ENCODE data around the gene LAMA2. TPM values are rescaled to one million over a fixed set of nuclear protein-coding genes. Genes with fewer than 3 reads are reported as not detected.
A peak's percentile ranks its signal among the peaks of the same experiment; 100 is the strongest.

LAMA2 gene
- total and polyA plus RNA-seq, 8 donors = 3.4 to 110 (median 31.6) TPM

DNA sequence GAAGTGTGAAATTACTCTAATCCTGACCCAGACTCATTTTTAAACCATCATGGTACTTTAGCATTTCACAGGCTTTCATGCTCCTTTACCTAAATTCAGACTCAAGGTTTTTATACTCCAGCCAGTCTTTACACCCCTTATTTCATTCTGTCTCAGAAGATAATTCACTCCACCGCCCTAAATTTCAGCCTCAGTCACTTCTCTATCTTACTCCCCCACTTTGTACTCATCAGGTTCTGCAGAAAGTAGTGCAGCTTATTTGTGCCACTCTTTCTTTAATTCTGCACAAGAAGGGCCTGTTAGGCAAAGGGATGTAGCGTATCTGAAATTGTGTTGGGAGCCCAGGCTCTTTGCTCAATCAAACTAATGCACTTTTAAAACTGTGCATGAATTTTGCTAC lies 621.5 kb downstream of the LAMA2 start:
- Histone ChIP-seq H3K27me3 (no peaks in the 10 kb centered on the region), H3K36me3 (peaks cover 0 to 36% (median 25%) of the 10 kb centered on the region in 4 donors), H3K9me3 (no peaks in the 10 kb centered on the region), H3K4me3 (no peak overlapping the region), H3K4me1 (peaks cover 0 to 23% (median 2%) of the 10 kb centered on the region in 4 donors), H3K27ac (no peak overlapping the region)
- DNase-seq = no peak
- intact Hi-C loops (cut with DNase I; ENCODE audit: low total_unique reads) = loop anchor here (10.0 kb wide), 1 partner anchor 80 kb away; no protein-coding TSS in a partner anchor
- whole genome bisulfite sequencing, 5 donors = 90 to 95% (median 91%) methylated on average over 2 of the region's 2 CpGs
- TF ChIP-seq POLR2A (IDR thresholded peaks at IDR 0.05) (no peak), EP300 (IDR thresholded peaks at IDR 0.05) (no peak), POLR2AphosphoS5 (IDR thresholded peaks at IDR 0.05) (no peak)
- TF ChIP-seq, protein P1, sequence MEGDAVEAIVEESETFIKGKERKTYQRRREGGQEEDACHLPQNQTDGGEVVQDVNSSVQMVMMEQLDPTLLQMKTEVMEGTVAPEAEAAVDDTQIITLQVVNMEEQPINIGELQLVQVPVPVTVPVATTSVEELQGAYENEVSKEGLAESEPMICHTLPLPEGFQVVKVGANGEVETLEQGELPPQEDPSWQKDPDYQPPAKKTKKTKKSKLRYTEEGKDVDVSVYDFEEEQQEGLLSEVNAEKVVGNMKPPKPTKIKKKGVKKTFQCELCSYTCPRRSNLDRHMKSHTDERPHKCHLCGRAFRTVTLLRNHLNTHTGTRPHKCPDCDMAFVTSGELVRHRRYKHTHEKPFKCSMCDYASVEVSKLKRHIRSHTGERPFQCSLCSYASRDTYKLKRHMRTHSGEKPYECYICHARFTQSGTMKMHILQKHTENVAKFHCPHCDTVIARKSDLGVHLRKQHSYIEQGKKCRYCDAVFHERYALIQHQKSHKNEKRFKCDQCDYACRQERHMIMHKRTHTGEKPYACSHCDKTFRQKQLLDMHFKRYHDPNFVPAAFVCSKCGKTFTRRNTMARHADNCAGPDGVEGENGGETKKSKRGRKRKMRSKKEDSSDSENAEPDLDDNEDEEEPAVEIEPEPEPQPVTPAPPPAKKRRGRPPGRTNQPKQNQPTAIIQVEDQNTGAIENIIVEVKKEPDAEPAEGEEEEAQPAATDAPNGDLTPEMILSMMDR (IDR thresholded peaks at IDR 0.05) = no peak

DNA sequence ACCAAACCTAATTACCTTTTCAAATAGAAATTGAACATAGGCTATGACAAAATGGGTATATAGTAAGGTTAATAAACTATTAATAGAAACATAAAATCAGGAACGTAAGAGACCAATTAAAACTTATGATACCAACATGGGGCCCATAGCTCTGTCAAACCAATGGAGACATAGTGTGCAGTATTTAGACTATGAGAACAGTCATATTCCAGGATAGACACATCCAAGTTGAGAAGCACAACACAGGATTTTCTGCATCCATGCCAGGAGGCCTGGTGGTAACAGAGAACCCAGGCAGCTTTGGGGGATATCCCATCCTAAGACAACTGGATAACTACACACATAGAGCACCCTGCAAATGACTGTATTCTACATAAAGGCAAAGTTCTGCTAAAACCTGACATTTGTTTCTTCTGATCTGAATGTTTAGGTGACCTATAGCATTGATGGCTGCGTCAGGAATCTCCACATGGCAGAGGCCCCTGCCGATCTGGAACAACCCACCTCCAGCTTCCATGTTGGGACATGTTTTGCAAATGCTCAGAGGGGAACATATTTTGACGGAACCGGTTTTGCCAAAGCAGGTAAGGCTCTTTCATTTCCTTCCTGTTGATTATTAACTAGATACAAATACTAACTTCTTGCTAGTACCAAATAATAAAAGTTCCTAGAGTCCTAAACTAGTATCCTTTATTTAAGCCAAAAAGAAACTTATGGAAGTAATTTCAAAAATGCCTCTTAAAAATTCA lies 624.3 kb downstream of the LAMA2 start:
- TF ChIP-seq POLR2A (IDR thresholded peaks at IDR 0.05) = no peak
- TF ChIP-seq, protein P1 (IDR thresholded peaks at IDR 0.05) = no peak
- no peak for TF ChIP-seq EP300 (IDR thresholded peaks at IDR 0.05)
- TF ChIP-seq POLR2AphosphoS5 (IDR thresholded peaks at IDR 0.05) = no peak
- peak in 1 of 2 donors; percentile 68 for DNase-seq
- 39 to 58% (median 55%) methylated on average over 5 of the region's 5 CpGs for WGBS, 5 donors
- no peak overlapping the region for H3K27ac ChIP-seq
- H3K9me3 ChIP-seq = no peaks in the 10 kb centered on the region
- intact Hi-C loops (cut with DNase I; ENCODE audit: low total_unique reads) = loop anchor here (10.0 kb wide), 1 partner anchor 78 kb away; no protein-coding TSS in a partner anchor
- H3K4me1 ChIP-seq = no peaks in the 10 kb centered on the region
- no peak overlapping the region for H3K4me3 ChIP-seq
- H3K36me3 ChIP-seq = peaks cover 4 to 46% (median 30%) of the 10 kb centered on the region in 4 donors
- H3K27me3 ChIP-seq = no peaks in the 10 kb centered on the region

DNA sequence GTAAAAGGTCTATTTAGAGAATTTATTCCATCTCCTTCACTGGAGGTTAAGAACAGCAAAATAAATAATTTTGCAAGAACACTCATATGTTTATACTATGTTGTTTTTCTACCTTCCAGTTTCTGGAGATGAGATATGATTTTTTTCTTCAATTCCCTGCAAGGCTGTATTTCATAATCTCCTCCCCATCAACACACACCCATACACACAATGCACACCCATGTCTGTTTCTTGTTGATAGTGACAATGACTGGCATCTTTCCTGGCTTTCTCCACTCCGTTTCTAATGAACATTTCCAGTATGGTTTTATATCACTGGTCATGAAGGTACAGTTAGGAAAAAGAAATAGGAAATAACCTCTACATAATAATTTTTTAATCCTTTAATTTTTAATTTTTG lies 624.9 kb downstream of the LAMA2 start:
- intact Hi-C loops (cut with DNase I; ENCODE audit: low total_unique reads) = loop anchor here (10.0 kb wide), 1 partner anchor 77 kb away; no protein-coding TSS in a partner anchor
- Histone ChIP-seq H3K4me1 (no peaks in the 10 kb centered on the region), H3K36me3 (peaks cover 6 to 46% (median 31%) of the 10 kb centered on the region in 4 donors), H3K27ac (no peak overlapping the region), H3K9me3 (no peaks in the 10 kb centered on the region), H3K4me3 (no peak overlapping the region), H3K27me3 (no peaks in the 10 kb centered on the region)
- TF ChIP-seq EP300 (IDR thresholded peaks at IDR 0.05) (no peak), POLR2A (IDR thresholded peaks at IDR 0.05) (no peak), POLR2AphosphoS5 (IDR thresholded peaks at IDR 0.05) (no peak)
- TF ChIP-seq, protein P1 (IDR thresholded peaks at IDR 0.05) = no peak
- WGBS, 5 donors = 36 to 44% (median 40%) methylated on average over 1 of the region's 1 CpG
- DNase-seq = no peak

DNA sequence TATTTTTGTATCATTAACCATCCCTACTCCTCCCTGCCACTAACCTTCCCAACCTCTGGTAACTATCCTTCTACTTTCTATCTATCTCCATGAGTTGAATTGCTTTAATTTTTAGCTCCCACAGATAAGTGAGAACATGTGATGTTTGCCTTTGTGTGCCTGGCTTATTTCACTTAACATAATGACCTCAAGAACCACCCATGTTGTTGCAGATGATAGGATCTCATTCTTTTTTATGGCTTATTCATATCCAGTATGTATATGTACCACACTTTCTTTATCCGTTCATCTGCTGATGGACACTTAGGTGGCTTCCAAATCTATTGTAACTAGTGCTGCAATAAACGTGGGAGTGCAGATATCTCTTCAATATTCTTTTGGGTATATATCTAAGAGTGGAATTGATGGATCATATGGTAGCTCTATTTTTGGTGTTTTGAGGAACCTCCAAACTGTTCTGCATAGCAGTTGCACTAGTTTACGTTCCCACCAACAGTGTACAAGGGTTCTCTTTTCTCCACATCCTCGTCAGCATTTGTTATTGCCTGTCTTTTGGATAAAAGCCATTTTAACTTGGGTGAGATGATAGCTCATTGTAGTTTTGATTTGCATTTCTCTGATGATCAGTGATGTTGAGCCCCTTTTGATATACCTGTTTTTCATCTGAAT lies 625.7 kb downstream of the LAMA2 start:
- intact Hi-C loops (cut with DNase I; ENCODE audit: low total_unique reads) = loop anchor here (10.0 kb wide), 1 partner anchor 76 kb away; no protein-coding TSS in a partner anchor
- 64 to 80% (median 71%) methylated on average over 4 of the region's 4 CpGs for WGBS, 5 donors

More for the DNA sequence above, 625.7 kb downstream of the LAMA2 start:
- Histone ChIP-seq H3K36me3 (peaks cover 6 to 45% (median 30%) of the 10 kb centered on the region in 4 donors), H3K27me3 (no peaks in the 10 kb centered on the region), H3K4me3 (no peak overlapping the region), H3K9me3 (no peaks in the 10 kb centered on the region), H3K4me1 (no peaks in the 10 kb centered on the region), H3K27ac (no peak overlapping the region)
- no peak for DNase-seq
- TF ChIP-seq, protein P1 (IDR thresholded peaks at IDR 0.05) = no peak
- TF ChIP-seq POLR2A (IDR thresholded peaks at IDR 0.05) (no peak), EP300 (IDR thresholded peaks at IDR 0.05) (no peak), POLR2AphosphoS5 (IDR thresholded peaks at IDR 0.05) (no peak)

Data from stomach (tissue), 9 donors.